Choroid plexus epithelial cell (primary cell): ENCODE data around the gene CEACAM19.
"Not testable (repeated sequence)": the region's sequence is repeated elsewhere in the genome, so short reads cannot be mapped to it uniquely, and the experiment has no call there.

ENCODE experiments used
- DNase-seq: peaks from one replicate; pipeline ENCODE4 v3.0.0-alpha.2; 2010; ENCODE audit warnings: low read depth
- H3K4me3 ChIP-seq: 2 replicates; pipeline ENCODE4 v1.5.1; 2011; ENCODE audit warnings: low read depth, mild to moderate bottlenecking, control low read depth, low read length, moderate library complexity
- CTCF ChIP-seq: conservative IDR thresholded peaks from 2 replicates; pipeline ENCODE4 v1.5.1; 2011; ENCODE audit warnings: low read depth, mild to moderate bottlenecking, control low read depth, inconsistent platforms, low read length, moderate library complexity

Gene CEACAM19

GRCh38 chr19:44712864-44713515 is 41.7 kb downstream of the CEACAM19 start:
- DNase-seq, result peak; percentile 39
- no peak overlapping the region for H3K4me3 ChIP-seq
- no peak for TF ChIP-seq CTCF

- no peak for TF ChIP-seq CTCF
- no peak for DNase-seq
Observed at GRCh38 chr19:44714597-44715169, 43.4 kb downstream of the CEACAM19 start.

GRCh38 chr19:44717603-44718002 is 46.3 kb downstream of the CEACAM19 start:
- no peak overlapping the region for H3K4me3 ChIP-seq
- no peak for DNase-seq
- TF ChIP-seq CTCF, result no peak

More at GRCh38 chr19:44714597-44715169, 43.4 kb downstream of the CEACAM19 start:
- no peak overlapping the region for H3K4me3 ChIP-seq

GRCh38 chr19:44718441-44719261 is 47.4 kb downstream of the CEACAM19 start:
- no peak overlapping the region for H3K4me3 ChIP-seq
- no peak for TF ChIP-seq CTCF
- DNase-seq, result no peak

- no peak overlapping the region for H3K4me3 ChIP-seq
- DNase-seq, result no peak
- TF ChIP-seq CTCF, result no peak
Observed at GRCh38 chr19:44719262-44719701, 48.0 kb downstream of the CEACAM19 start.

- H3K4me3 ChIP-seq, DNase-seq: not testable (repeated sequence)
Observed at GRCh38 chr19:44720396-44720795, 49.1 kb downstream of the CEACAM19 start.

GRCh38 chr19:44720945-44721344 is 49.7 kb downstream of the CEACAM19 start:
- peak; percentile 37 for DNase-seq

GRCh38 chr19:44721369-44721768 is 50.1 kb downstream of the CEACAM19 start:
- not testable (repeated sequence) for DNase-seq, H3K4me3 ChIP-seq

More at GRCh38 chr19:44720945-44721344, 49.7 kb downstream of the CEACAM19 start:
- H3K4me3 ChIP-seq, result no peak overlapping the region
- TF ChIP-seq CTCF, result no peak
